CD4-positive, alpha-beta T cell (primary cell): ENCODE data around the gene TMEM94. TPM values are rescaled to one million over a fixed set of nuclear protein-coding genes. Genes with fewer than 3 reads are reported as not detected.
A peak's percentile ranks its signal among the peaks of the same experiment; 100 is the strongest.

ENCODE experiments used
- ATAC-seq: fragments of 200-7000 bp; cut with Tn5 transposase; one replicate; pipeline ENCODE4 v1.10.0; 2022; ENCODE audit warnings: mild to moderate bottlenecking; ENCODE audit not compliant: poor library complexity
- CTCF ChIA-PET: fragments of 350-600 bp; sonication (Branson Sonifier 250); formaldehyde crosslinking; loops from one replicate; lab custom pipeline; 2021; ENCODE audit warnings: antibody characterized with exemption, inconsistent platforms; lab: Charles Lee
- POLR2A ChIA-PET: fragments of 350-600 bp; sonication (Branson Sonifier 250); formaldehyde crosslinking; loops from one replicate; lab custom pipeline; 2021; ENCODE audit warnings: antibody characterized with exemption, inconsistent platforms; lab: Charles Lee
- DNase-seq, 14 experiments: peaks; one replicate each; pipeline ENCODE4 v3.0.0-alpha.2; 2013 to 2020; ENCODE audit warnings: mixed read lengths in 2 of 14
- H3K27ac ChIP-seq, 2 donors: one replicate each; pipeline versions ENCODE4 v1.5.1 to v1.7.0; 2013; ENCODE audit warnings: low read length in 2 of 2, low read depth in 1 of 2, mild to moderate bottlenecking in 1 of 2
- H3K27me3 ChIP-seq, 2 experiments: 1 replicate in 1 of 2; 2 replicates in 1 of 2; pipeline versions ENCODE4 v1.6.1 to v1.7.0; 2013; ENCODE audit warnings: low read length in 2 of 2, control low read depth in 1 of 2, mild to moderate bottlenecking in 1 of 2, moderate library complexity in 1 of 2; ENCODE audit not compliant: insufficient read depth in 2 of 2, control insufficient read depth in 1 of 2
- H3K36me3 ChIP-seq: one replicate; pipeline ENCODE4 v1.6.1; 2013; ENCODE audit warnings: low read length, control low read depth; ENCODE audit not compliant: insufficient read depth
- H3K4me1 ChIP-seq: one replicate; pipeline ENCODE4 v1.6.1; 2013; ENCODE audit warnings: low read length, control low read depth; ENCODE audit not compliant: insufficient read depth
- H3K4me3 ChIP-seq: one replicate; pipeline ENCODE4 v1.5.1; 2013; ENCODE audit warnings: mild to moderate bottlenecking, low read length, moderate library complexity
- H3K9me3 ChIP-seq, 2 experiments: 1 replicate in 1 of 2; 2 replicates in 1 of 2; pipeline versions ENCODE4 v1.6.1 to v1.7.0; 2013; ENCODE audit warnings: low read length in 2 of 2, mild to moderate bottlenecking in 2 of 2, control low read depth in 1 of 2, moderate library complexity in 1 of 2; ENCODE audit not compliant: control insufficient read depth in 1 of 2, insufficient read depth in 1 of 2
- H3K27ac Mint-ChIP-seq: one replicate; pipeline ENCODE4 v1.8.0; 2020; ENCODE audit warnings: mixed read lengths
- H3K27me3 Mint-ChIP-seq: one replicate; pipeline ENCODE4 v1.8.0; 2021; ENCODE audit warnings: mixed read lengths
- H3K36me3 Mint-ChIP-seq: one replicate; pipeline ENCODE4 v1.8.0; 2021; ENCODE audit warnings: low read depth, mixed read lengths
- H3K4me1 Mint-ChIP-seq: one replicate; pipeline ENCODE4 v1.8.0; 2021; ENCODE audit warnings: low read depth, mixed read lengths
- H3K4me3 Mint-ChIP-seq: one replicate; pipeline ENCODE4 v1.8.0; 2020; ENCODE audit warnings: mild to moderate bottlenecking, mixed read lengths
- H3K9me3 Mint-ChIP-seq: one replicate; pipeline ENCODE4 v1.8.0; 2020; ENCODE audit warnings: mixed read lengths
- intact Hi-C, 2 experiments: fragments of 100-400 bp; cut with DNase I in 1 of 2; cut with micrococcal nuclease in 1 of 2; formaldehyde crosslinking; loops; one replicate each; pipeline versions ENCODE4 v1.15.1 to v1.9.0; 2023 to 2025; cut with DNase I, micrococcal nuclease
- total RNA-seq, 174 experiments: library from RNA in 2 of 174; stranded (reverse) in 2 of 174; gene quantifications; one replicate each; pipeline ENCODE4 v1.2.3 and lab custom pipeline; 2021 to 2026
- TF ChIP-seq, protein P1 (sequence below): fragments of 200-600 bp; IDR thresholded peaks from one replicate; pipeline ENCODE4 v1.8.0; 2022; ENCODE audit warnings: antibody characterized with exemption, mild to moderate bottlenecking

Gene TMEM94
- total RNA-seq, 2 experiments from 2014 or later: 52.8 to 57.3 TPM

DNA sequence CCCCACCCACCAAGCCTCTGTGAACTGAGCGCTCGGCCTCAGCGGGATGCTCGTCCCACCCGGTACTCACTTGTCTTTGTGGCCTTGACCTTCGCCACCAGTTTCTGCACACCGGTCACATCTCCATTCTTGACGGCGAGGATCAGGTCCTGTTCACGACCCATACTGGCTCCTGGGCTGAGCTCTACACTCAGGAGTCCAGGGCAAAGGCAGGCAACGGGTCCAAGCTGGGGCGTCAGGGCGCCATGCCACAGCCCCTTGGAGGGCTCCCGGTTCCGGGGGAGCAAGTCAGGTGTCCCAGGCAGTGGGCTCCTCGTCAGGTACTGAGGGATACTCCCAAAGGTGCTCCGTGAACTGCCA is 57.2 kb downstream of the TMEM94 start:
- peaks cover 12% of the 10 kb centered on the region for H3K36me3 Mint-ChIP-seq
- H3K9me3 ChIP-seq: peaks cover 0 to 4% of the 10 kb centered on the region in 2 experiments
- intact Hi-C loops: no loop called here
- peaks cover 17% of the 10 kb centered on the region for H3K4me1 Mint-ChIP-seq
- ChIA-PET POLR2A (interaction anchor here (1.3 kb wide), 1 partner anchor 12 kb away, joined by 4 read pairs; the partner anchor contains the start of gene LLGL2), CTCF (no interaction called here)
- no peaks in the 10 kb centered on the region for H3K27me3 Mint-ChIP-seq
- H3K36me3 ChIP-seq: no peaks in the 10 kb centered on the region
- peak overlapping the region; percentile 34 for H3K4me3 Mint-ChIP-seq
- no peak overlapping the region for H3K27ac ChIP-seq
- ATAC-seq (no peak), DNase-seq (no peak)
- no peaks in the 10 kb centered on the region for H3K9me3 Mint-ChIP-seq
- peaks cover 36% of the 10 kb centered on the region for H3K4me1 ChIP-seq
- H3K27me3 ChIP-seq: peaks cover 9 to 10% of the 10 kb centered on the region in 2 experiments
- H3K27ac Mint-ChIP-seq: no peak overlapping the region
- TF ChIP-seq, protein P1, sequence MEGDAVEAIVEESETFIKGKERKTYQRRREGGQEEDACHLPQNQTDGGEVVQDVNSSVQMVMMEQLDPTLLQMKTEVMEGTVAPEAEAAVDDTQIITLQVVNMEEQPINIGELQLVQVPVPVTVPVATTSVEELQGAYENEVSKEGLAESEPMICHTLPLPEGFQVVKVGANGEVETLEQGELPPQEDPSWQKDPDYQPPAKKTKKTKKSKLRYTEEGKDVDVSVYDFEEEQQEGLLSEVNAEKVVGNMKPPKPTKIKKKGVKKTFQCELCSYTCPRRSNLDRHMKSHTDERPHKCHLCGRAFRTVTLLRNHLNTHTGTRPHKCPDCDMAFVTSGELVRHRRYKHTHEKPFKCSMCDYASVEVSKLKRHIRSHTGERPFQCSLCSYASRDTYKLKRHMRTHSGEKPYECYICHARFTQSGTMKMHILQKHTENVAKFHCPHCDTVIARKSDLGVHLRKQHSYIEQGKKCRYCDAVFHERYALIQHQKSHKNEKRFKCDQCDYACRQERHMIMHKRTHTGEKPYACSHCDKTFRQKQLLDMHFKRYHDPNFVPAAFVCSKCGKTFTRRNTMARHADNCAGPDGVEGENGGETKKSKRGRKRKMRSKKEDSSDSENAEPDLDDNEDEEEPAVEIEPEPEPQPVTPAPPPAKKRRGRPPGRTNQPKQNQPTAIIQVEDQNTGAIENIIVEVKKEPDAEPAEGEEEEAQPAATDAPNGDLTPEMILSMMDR: no peak
- H3K4me3 ChIP-seq: no peak overlapping the region

DNA sequence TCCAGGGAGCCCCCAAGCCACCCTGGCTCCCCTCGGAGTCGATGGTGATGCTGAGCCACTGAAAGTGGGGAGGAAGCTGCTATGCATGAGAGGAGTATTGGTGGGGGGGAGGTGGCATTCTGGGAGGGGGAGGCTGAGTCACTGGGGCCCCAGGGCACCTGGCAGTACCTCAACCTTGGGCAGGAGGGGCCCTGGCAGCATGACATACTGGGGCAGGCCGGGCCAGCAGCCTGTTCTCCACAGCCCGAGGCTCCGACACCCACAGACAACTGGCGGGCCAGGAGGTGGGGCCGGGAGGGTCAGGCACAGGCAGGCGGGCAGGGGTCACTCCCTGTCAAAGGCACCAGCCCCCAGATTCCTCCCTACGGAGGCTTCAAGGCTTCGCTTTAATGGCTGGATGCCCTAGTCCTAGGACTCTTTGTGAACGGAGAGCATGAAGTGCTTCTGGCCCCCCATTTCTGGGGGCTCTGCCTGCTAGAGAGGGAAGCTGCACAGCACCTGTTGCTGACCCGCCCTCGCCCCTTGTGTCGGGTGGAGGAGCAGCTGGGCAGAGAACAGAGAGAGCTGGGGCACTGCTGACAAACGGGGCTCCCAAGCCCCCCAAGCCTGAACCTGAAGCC is 58.0 kb downstream of the TMEM94 start:
- Mint-ChIP-seq H3K27me3 (no peaks in the 10 kb centered on the region), H3K36me3 (peaks cover 19% of the 10 kb centered on the region), H3K27ac (no peak overlapping the region), H3K4me3 (peak overlapping the region; percentile 51), H3K4me1 (peaks cover 24% of the 10 kb centered on the region), H3K9me3 (no peaks in the 10 kb centered on the region)
- Histone ChIP-seq H3K9me3 (peaks cover 0 to 4% of the 10 kb centered on the region in 2 experiments), H3K36me3 (peaks cover 6% of the 10 kb centered on the region), H3K27ac (no peak overlapping the region), H3K27me3 (peaks cover 9 to 10% of the 10 kb centered on the region in 2 experiments), H3K4me3 (no peak overlapping the region), H3K4me1 (peaks cover 44% of the 10 kb centered on the region)
- TF ChIP-seq, protein P1: no peak
- CTCF ChIA-PET: interaction anchor here (0.9 kb wide), 1 partner anchor 61 kb away, joined by 4 read pairs; no protein-coding TSS in a partner anchor
- DNase-seq (no peak), ATAC-seq (no peak)
- intact Hi-C loops: loop anchor here in 1 of 2 experiments (2.0 kb wide), 3 partner anchors 58 to 88 kb away; partner anchors contain the start of gene TMEM94
- POLR2A ChIA-PET: interaction anchor here (1.0 to 1.3 kb wide), 2 partner anchors 11 to 58 kb away, joined by 3 to 4 read pairs; partner anchors contain the start of genes LLGL2 and TMEM94

DNA sequence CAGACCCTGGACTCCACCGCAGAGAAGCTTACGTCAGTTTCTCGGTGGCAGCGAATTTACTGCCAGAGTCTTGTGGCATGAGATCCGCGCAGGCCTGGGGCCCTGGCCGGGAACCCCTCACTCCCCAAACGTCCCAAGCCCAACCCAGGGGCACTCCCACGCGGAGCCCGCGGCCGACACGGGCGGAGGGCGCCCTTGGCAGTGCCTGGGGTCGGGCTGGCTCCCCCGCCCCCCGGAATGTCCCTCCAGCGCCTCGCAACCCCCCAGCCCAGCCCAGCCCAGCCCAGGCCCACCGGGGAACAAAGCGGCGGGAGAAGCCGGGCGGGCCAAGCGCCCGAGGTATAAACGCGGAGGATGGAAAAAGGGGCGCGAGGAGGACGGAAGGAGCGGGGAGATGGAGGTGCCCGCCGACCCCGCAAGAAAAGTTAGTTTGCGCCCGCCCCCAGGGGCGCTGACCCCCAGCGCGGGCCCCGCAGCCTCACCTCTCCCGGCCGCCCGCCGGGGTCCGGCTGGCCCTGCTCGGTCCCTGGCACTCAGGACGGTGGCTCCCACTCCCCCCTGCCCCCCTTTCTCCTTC is 58.6 kb downstream of the TMEM94 start:
- Histone ChIP-seq H3K27me3 (peaks cover 9 to 10% of the 10 kb centered on the region in 2 experiments), H3K36me3 (peaks cover 11% of the 10 kb centered on the region), H3K4me1 (peaks cover 44% of the 10 kb centered on the region), H3K4me3 (peak overlapping the region; percentile 80), H3K9me3 (peaks cover 0 to 4% of the 10 kb centered on the region in 2 experiments), H3K27ac (no peak overlapping the region)
- Mint-ChIP-seq H3K27ac (no peak overlapping the region), H3K27me3 (no peaks in the 10 kb centered on the region), H3K4me3 (peak overlapping the region; percentile 51), H3K9me3 (no peaks in the 10 kb centered on the region), H3K36me3 (peaks cover 23% of the 10 kb centered on the region), H3K4me1 (peaks cover 27% of the 10 kb centered on the region)
- ATAC-seq: no peak
- CTCF ChIA-PET: interaction anchor here (0.9 to 2.1 kb wide), 3 partner anchors 10 to 62 kb away, joined by 4 to 26 read pairs (median 11); partner anchors contain the start of gene LLGL2
- no peak for DNase-seq
- TF ChIP-seq, protein P1: no peak
- intact Hi-C loops: loop anchor here (1.0 to 2.0 kb wide), 4 partner anchors 58 to 89 kb away; partner anchors contain the start of gene TMEM94 (in 1 of the 2)
- POLR2A ChIA-PET: interaction anchor here (1.0 kb wide), 1 partner anchor 59 kb away, joined by 3 read pairs; the partner anchor contains the start of gene TMEM94
